ENCODE data around the gene PRR12. TPM values are rescaled to one million over a fixed set of nuclear protein-coding genes. Genes with fewer than 3 reads are reported as not detected.

Gene PRR12
- total RNA-seq, 1 donor from 2014 or later, result 32.0 TPM

GRCh38 chr19:49601482-49602038 is 10.6 kb downstream of the PRR12 start:
- no peaks in the 10 kb centered on the region for H3K27me3 ChIP-seq (ENCODE audit: low read depth)
- H3K9me3 ChIP-seq, result no peaks in the 10 kb centered on the region
- intact Hi-C loops (cut with DNase I), result no loop called here
- H3K4me1 ChIP-seq, result no peaks in the 10 kb centered on the region
- H3K27ac ChIP-seq, result no peak overlapping the region
- H3K36me3 ChIP-seq, result peaks cover 96% of the 10 kb centered on the region
- DNase-seq, result no peak
- TF ChIP-seq, protein P1, sequence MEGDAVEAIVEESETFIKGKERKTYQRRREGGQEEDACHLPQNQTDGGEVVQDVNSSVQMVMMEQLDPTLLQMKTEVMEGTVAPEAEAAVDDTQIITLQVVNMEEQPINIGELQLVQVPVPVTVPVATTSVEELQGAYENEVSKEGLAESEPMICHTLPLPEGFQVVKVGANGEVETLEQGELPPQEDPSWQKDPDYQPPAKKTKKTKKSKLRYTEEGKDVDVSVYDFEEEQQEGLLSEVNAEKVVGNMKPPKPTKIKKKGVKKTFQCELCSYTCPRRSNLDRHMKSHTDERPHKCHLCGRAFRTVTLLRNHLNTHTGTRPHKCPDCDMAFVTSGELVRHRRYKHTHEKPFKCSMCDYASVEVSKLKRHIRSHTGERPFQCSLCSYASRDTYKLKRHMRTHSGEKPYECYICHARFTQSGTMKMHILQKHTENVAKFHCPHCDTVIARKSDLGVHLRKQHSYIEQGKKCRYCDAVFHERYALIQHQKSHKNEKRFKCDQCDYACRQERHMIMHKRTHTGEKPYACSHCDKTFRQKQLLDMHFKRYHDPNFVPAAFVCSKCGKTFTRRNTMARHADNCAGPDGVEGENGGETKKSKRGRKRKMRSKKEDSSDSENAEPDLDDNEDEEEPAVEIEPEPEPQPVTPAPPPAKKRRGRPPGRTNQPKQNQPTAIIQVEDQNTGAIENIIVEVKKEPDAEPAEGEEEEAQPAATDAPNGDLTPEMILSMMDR (IDR thresholded peaks at IDR 0.05), result no peak
- H3K4me3 ChIP-seq, result no peak overlapping the region
- ATAC-seq, result no peak

- Histone ChIP-seq H3K36me3 (peaks cover 96% of the 10 kb centered on the region), H3K27ac (no peak overlapping the region), H3K9me3 (no peaks in the 10 kb centered on the region), H3K4me3 (no peak overlapping the region), H3K4me1 (no peaks in the 10 kb centered on the region), H3K27me3 (ENCODE audit: low read depth) (no peaks in the 10 kb centered on the region)
- TF ChIP-seq, protein P1 (IDR thresholded peaks at IDR 0.05), result no peak
- no peak for DNase-seq
- no peak for ATAC-seq
- intact Hi-C loops (cut with DNase I), result no loop called here
Observed at GRCh38 chr19:49602806-49603205, 11.8 kb downstream of the PRR12 start.

DNA sequence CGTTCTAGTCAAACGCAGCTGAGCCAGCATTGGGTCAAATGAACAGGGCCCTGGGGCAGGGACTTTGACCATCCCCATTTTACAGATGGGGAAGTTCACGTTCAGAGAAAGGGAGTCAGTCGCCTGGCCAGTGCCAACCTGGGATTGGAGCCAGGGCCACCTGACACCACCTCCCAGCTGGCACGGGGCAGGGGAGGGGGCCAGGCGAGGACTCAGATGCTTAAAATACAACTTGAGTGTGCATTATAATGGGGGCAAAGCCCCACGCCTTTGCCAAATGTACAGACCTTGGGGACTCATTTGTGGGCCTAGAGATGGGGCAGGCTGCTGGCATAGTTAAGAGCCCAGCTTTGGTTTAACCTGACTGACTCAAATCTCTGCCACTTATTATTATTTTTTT is 14.6 kb downstream of the PRR12 start:
- no peak for ATAC-seq

DNA sequence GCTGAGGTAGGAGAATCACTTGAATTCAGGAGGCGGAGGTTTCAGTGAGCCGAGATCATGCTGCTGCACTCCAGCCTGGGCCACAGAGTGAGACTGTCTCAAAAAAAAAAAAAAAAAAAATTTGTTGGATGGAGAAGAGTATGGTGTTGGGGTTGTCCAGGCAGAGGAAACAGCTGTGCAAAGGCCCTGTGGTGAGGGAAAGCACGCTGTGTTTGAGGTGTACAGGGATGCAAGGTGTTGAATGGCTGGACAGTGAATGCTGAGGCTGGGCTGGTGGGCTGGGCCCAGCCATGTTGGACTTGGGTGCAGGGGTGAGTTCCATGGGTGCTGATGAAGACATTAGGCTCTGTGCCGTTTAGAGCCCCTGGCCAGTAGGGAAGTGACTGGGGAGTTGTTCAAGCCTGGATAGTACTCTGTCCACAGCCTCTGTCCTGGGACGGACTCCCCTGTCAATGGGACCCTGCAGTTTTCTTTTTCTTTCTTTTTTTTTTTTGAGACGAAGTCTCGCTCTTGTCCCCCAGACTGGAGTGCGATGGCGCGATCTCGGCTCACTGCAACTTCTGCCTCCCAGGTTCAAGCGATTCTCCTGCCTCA is 18.6 kb downstream of the PRR12 start:
- TF ChIP-seq, protein P1 (IDR thresholded peaks at IDR 0.05), result no peak
- no peak for ATAC-seq
- H3K27me3 ChIP-seq (ENCODE audit: low read depth), result no peaks in the 10 kb centered on the region

More for the DNA sequence above, 14.6 kb downstream of the PRR12 start:
- H3K4me1 ChIP-seq, result no peaks in the 10 kb centered on the region
- no peak for DNase-seq
- TF ChIP-seq, protein P1 (IDR thresholded peaks at IDR 0.05), result no peak
- H3K27ac ChIP-seq, result no peak overlapping the region
- intact Hi-C loops (cut with DNase I), result no loop called here
- H3K36me3 ChIP-seq, result peaks cover 94% of the 10 kb centered on the region
- H3K27me3 ChIP-seq (ENCODE audit: low read depth), result no peaks in the 10 kb centered on the region
- no peak overlapping the region for H3K4me3 ChIP-seq
- no peaks in the 10 kb centered on the region for H3K9me3 ChIP-seq

GRCh38 chr19:49613374-49613773 is 22.4 kb downstream of the PRR12 start:
- no peak overlapping the region for H3K27ac ChIP-seq

More for the DNA sequence above, 18.6 kb downstream of the PRR12 start:
- intact Hi-C loops (cut with DNase I), result no loop called here
- H3K4me1 ChIP-seq, result peaks cover 11% of the 10 kb centered on the region
- H3K27ac ChIP-seq, result no peak overlapping the region
- no peaks in the 10 kb centered on the region for H3K9me3 ChIP-seq
- no peak overlapping the region for H3K4me3 ChIP-seq
- H3K36me3 ChIP-seq, result peaks cover 73% of the 10 kb centered on the region
- no peak for DNase-seq

More at GRCh38 chr19:49613374-49613773, 22.4 kb downstream of the PRR12 start:
- ATAC-seq (peak in 1 of 2 donors; percentile 5), DNase-seq (no peak)
- H3K9me3 ChIP-seq, result no peaks in the 10 kb centered on the region
- H3K4me1 ChIP-seq, result peaks cover 11% of the 10 kb centered on the region
- no peaks in the 10 kb centered on the region for H3K27me3 ChIP-seq (ENCODE audit: low read depth)
- H3K4me3 ChIP-seq, result no peak overlapping the region
- TF ChIP-seq, protein P1 (IDR thresholded peaks at IDR 0.05), result no peak
- intact Hi-C loops (cut with DNase I), result no loop called here
- H3K36me3 ChIP-seq, result peaks cover 70% of the 10 kb centered on the region
